ENCODE measurements around the gene GOLGA3.

GRCh38 chr12:132795847-132796246 is 32.8 kb downstream of the GOLGA3 start:
- TF ChIP-seq, protein P1, sequence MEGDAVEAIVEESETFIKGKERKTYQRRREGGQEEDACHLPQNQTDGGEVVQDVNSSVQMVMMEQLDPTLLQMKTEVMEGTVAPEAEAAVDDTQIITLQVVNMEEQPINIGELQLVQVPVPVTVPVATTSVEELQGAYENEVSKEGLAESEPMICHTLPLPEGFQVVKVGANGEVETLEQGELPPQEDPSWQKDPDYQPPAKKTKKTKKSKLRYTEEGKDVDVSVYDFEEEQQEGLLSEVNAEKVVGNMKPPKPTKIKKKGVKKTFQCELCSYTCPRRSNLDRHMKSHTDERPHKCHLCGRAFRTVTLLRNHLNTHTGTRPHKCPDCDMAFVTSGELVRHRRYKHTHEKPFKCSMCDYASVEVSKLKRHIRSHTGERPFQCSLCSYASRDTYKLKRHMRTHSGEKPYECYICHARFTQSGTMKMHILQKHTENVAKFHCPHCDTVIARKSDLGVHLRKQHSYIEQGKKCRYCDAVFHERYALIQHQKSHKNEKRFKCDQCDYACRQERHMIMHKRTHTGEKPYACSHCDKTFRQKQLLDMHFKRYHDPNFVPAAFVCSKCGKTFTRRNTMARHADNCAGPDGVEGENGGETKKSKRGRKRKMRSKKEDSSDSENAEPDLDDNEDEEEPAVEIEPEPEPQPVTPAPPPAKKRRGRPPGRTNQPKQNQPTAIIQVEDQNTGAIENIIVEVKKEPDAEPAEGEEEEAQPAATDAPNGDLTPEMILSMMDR (IDR thresholded peaks at IDR 0.05): no peak
- no peak for TF ChIP-seq POLR2A (IDR thresholded peaks at IDR 0.05)
